ENCODE data around the gene SAC3D1.

The SAC3D1 gene

GRCh38 chr11:65087827-65088226 is 46.8 kb downstream of the SAC3D1 start:
- DNase-seq (ENCODE audit: low read depth, low spot score): no peak

GRCh38 chr11:65089621-65090020 is 48.6 kb downstream of the SAC3D1 start:
- DNase-seq (ENCODE audit: low read depth, low spot score): no peak

GRCh38 chr11:65090628-65091027 is 49.6 kb downstream of the SAC3D1 start:
- no peak for DNase-seq (ENCODE audit: low read depth, low spot score)

Measured in iPS DF 19.7 (cell line).